Measurements from ENCODE around the gene GTF3C4. TPM values are rescaled to one million over a fixed set of nuclear protein-coding genes. Genes with fewer than 3 reads are reported as not detected.

Gene GTF3C4
- total and polyA plus RNA-seq, 11 donors = 1.4 to 11.7 (median 8.8) TPM

DNA sequence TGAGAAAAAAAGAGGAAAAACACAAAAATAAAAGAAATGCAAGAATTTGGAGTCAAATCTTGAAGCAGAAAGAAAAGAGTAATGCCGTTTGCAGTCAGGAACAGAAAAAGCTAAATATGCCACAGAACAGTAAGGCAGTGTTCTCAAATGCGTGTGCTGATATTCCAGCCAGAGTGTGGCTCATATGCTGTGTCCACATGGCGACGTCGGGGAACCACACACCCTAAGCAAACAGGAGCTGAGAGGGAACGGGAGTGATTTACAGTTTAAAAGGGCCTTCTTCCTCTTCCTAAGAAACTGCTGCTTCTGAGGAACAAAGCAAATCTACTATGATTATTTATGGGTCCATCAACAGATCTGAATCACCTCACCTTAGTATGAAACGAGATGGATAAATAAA lies 43.2 kb upstream of the GTF3C4 start:
- ATAC-seq (no peak), DNase-seq (no peak)
- H3K9me3 ChIP-seq = no peaks in the 10 kb centered on the region
- no peak for TF ChIP-seq POLR2A (IDR thresholded peaks at IDR 0.05)
- TF ChIP-seq, protein P1, sequence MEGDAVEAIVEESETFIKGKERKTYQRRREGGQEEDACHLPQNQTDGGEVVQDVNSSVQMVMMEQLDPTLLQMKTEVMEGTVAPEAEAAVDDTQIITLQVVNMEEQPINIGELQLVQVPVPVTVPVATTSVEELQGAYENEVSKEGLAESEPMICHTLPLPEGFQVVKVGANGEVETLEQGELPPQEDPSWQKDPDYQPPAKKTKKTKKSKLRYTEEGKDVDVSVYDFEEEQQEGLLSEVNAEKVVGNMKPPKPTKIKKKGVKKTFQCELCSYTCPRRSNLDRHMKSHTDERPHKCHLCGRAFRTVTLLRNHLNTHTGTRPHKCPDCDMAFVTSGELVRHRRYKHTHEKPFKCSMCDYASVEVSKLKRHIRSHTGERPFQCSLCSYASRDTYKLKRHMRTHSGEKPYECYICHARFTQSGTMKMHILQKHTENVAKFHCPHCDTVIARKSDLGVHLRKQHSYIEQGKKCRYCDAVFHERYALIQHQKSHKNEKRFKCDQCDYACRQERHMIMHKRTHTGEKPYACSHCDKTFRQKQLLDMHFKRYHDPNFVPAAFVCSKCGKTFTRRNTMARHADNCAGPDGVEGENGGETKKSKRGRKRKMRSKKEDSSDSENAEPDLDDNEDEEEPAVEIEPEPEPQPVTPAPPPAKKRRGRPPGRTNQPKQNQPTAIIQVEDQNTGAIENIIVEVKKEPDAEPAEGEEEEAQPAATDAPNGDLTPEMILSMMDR (IDR thresholded peaks at IDR 0.05) = no peak
- peaks cover 0 to 89% (median 69%) of the 10 kb centered on the region in 9 donors for H3K36me3 ChIP-seq
- no peak overlapping the region for H3K4me3 ChIP-seq
- no peak overlapping the region for H3K27ac ChIP-seq
- WGBS, 4 donors = 80 to 92% (median 91%) methylated on average over 7 of the region's 7 CpGs
- H3K4me1 ChIP-seq = no peaks in the 10 kb centered on the region
- no peaks in the 10 kb centered on the region for H3K27me3 ChIP-seq
- intact Hi-C loops (cut with DNase I) = no loop called here

DNA sequence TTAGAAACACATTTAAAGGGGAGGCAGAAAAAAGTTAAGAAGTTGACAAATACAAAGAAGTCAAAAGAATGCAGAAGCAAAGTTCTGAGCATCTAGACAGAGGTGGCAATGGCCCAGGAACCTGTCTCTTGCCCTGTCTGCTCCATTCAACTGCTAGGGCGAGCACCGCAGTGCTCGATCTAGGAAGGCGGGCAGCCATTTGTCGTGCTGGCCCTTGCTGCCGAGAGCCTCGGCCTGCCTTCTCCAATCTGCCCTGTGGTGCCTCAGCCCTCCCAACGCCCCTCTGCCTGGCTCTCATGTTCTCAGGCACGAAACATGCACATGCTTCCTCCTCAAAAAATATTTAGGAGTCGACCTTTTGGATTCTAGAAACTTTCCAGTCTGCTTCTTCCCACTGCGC lies 42.7 kb upstream of the GTF3C4 start:
- 91 to 95% (median 93%) methylated on average over 11 of the region's 11 CpGs for WGBS, 4 donors
- Histone ChIP-seq H3K4me1 (no peaks in the 10 kb centered on the region), H3K4me3 (no peak overlapping the region), H3K27ac (no peak overlapping the region), H3K36me3 (peaks cover 0 to 87% (median 64%) of the 10 kb centered on the region in 9 donors), H3K9me3 (no peaks in the 10 kb centered on the region), H3K27me3 (no peaks in the 10 kb centered on the region)
- intact Hi-C loops (cut with DNase I) = no loop called here
- no peak for ATAC-seq
- no peak for DNase-seq
- TF ChIP-seq, protein P1 (IDR thresholded peaks at IDR 0.05) = no peak
- no peak for TF ChIP-seq POLR2A (IDR thresholded peaks at IDR 0.05)

DNA sequence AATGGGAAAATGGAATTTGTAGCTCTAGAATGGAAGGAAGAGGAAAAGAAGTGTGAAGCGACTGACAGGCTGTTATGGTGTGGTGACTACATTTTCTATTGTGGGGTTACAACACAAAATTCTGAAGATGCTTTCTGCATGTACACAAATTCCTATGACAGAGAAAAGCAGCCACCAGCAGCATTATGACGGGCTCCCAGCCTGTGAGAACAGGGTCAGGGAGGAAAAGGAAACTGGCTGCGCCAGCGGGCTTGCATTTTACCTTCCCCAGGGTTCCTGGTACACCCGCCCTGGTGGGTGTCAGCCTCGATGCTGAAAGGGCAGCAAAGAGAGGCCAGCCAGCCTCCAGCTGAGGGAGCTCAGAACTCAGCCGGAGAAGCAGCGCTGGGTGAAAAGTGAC lies 41.5 kb upstream of the GTF3C4 start:
- H3K36me3 ChIP-seq = peaks cover 0 to 84% (median 63%) of the 10 kb centered on the region in 9 donors
- DNase-seq (no peak), ATAC-seq (no peak)
- no peaks in the 10 kb centered on the region for H3K4me1 ChIP-seq
- H3K27me3 ChIP-seq = no peaks in the 10 kb centered on the region
- no peaks in the 10 kb centered on the region for H3K9me3 ChIP-seq
- no peak overlapping the region for H3K4me3 ChIP-seq
- no peak for TF ChIP-seq POLR2A (IDR thresholded peaks at IDR 0.05)
- TF ChIP-seq, protein P1 (IDR thresholded peaks at IDR 0.05) = no peak
- 92 to 95% (median 94%) methylated on average over 8 of the region's 8 CpGs for WGBS, 4 donors
- intact Hi-C loops (cut with DNase I) = no loop called here
- no peak overlapping the region for H3K27ac ChIP-seq

DNA sequence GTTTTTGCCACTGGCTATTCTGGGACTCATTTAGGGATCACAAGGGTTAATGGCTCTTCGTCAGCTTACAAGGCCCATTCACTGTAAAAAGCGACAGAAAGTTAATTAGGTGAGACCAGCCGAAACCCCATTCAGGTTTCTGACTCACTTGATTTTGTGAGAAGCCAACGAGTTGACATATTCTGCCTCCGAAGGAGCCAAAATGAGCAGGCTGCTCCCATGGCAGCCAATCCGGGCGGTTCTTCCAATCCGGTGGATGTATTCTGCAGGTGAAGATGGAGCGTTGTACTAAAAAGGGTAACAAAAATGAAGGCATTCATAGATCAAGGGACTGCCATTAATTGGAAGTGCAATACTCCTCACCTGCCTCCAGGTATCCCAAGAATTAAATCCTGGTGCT lies 40.1 kb upstream of the GTF3C4 start:
- 89 to 94% (median 92%) methylated on average over 9 of the region's 9 CpGs for WGBS, 4 donors
- intact Hi-C loops (cut with DNase I) = no loop called here
- DNase-seq = no peak

More for the DNA sequence above, 40.1 kb upstream of the GTF3C4 start:
- no peak overlapping the region for H3K4me3 ChIP-seq
- peaks cover 0 to 71% (median 57%) of the 10 kb centered on the region in 9 donors for H3K36me3 ChIP-seq
- H3K4me1 ChIP-seq = no peaks in the 10 kb centered on the region
- H3K27me3 ChIP-seq = no peaks in the 10 kb centered on the region
- TF ChIP-seq, protein P1 (IDR thresholded peaks at IDR 0.05) = no peak
- no peak for TF ChIP-seq POLR2A (IDR thresholded peaks at IDR 0.05)
- no peak for ATAC-seq
- H3K27ac ChIP-seq = no peak overlapping the region
- H3K9me3 ChIP-seq = no peaks in the 10 kb centered on the region

Data from heart left ventricle (tissue), 16 donors.